ENCODE measurements around the gene KCTD13. TPM values are rescaled to one million over a fixed set of nuclear protein-coding genes. Genes with fewer than 3 reads are reported as not detected.

KCTD13 gene
- total RNA-seq, 1 experiment from 2014 or later, result 18.5 TPM

- TF ChIP-seq ZNF281 (CRISPR knock-in tag; IDR thresholded peaks at IDR 0.05) (no peak), TEAD4 (CRISPR knock-in tag; IDR thresholded peaks at IDR 0.05) (no peak), AR (CRISPR knock-in tag; IDR thresholded peaks at IDR 0.05) (no peak), TEAD1 (CRISPR knock-in tag; IDR thresholded peaks at IDR 0.05) (no peak), ZMAT4 (CRISPR knock-in tag; IDR thresholded peaks at IDR 0.05) (no peak), ARID4B (CRISPR knock-in tag; IDR thresholded peaks at IDR 0.05; ENCODE audit: borderline replicate concordance) (no peak), NFYB (CRISPR knock-in tag; conservative IDR thresholded peaks at IDR 0.05; ENCODE audit: low read depth) (no peak)
Observed at GRCh38 chr16:29901607-29901945, 24.4 kb downstream of the KCTD13 start (continued).

GRCh38 chr16:29900888-29901606 lies 25.0 kb downstream of the KCTD13 start:
- TF ChIP-seq ZNF512 (CRISPR knock-in tag; IDR thresholded peaks at IDR 0.05; ENCODE audit: borderline replicate concordance), result peak; percentile 67; the same call in 1 of the 2 replicates
- peak; percentile 0; the same call in 1 of the 2 replicates for TF ChIP-seq ZNF281 (CRISPR knock-in tag; IDR thresholded peaks at IDR 0.05)
- TF ChIP-seq STAT6 (CRISPR knock-in tag; conservative IDR thresholded peaks at IDR 0.05; ENCODE audit: low read depth), result no peak
- Mint-ChIP-seq H3K4me1 (peaks cover 33% of the 10 kb centered on the region), H3K4me3 (peak overlapping the region; percentile 97), H3K27me3 (ENCODE audit: low read depth) (no peaks in the 10 kb centered on the region), H3K36me3 (peaks cover 7% of the 10 kb centered on the region; the same call in 1 of the 2 replicates), H3K9me3 (no peaks in the 10 kb centered on the region), H3K27ac (peak overlapping the region; percentile 91)
- ATAC-seq, result no peak
- DNase-seq (ENCODE audit: low spot score), result no peak
- CTCF ChIA-PET, result interaction anchor here (0.8 to 4.8 kb wide), 22 partner anchors 8 to 211 kb away, joined by 3 to 42 read pairs (median 5); partner anchors contain the start of genes CDIPT, KIF22, MAZ and PAGR1
- POLR2A ChIA-PET, result interaction anchor here (0.6 to 3.6 kb wide), 4 partner anchors 23 to 73 kb away, joined by 3 to 14 read pairs (median 8); partner anchors contain the start of genes KCTD13 and TAOK2

Data from WTC11 (cell line).